22Rv1 (cell line): ENCODE data around the gene GLTP.
"Not testable (repeated sequence)": the region's sequence is repeated elsewhere in the genome, so short reads cannot be mapped to it uniquely, and the experiment has no call there.

Experiments used
- H3K27ac ChIP-seq: fragments of 450-650 bp; 2 replicates; pipeline ENCODE4 v1.5.1; 2017
- CTCF ChIP-seq: fragments of 450-650 bp; IDR thresholded peaks from 2 replicates; pipeline ENCODE4 v1.5.1; 2017; ENCODE audit warnings: mild to moderate bottlenecking
- ZFX ChIP-seq: fragments of 450-650 bp; IDR thresholded peaks from 2 replicates; pipeline ENCODE4 v1.6.1; 2017; ENCODE audit warnings: antibody characterized with exemption, borderline replicate concordance

Gene GLTP, protein sequence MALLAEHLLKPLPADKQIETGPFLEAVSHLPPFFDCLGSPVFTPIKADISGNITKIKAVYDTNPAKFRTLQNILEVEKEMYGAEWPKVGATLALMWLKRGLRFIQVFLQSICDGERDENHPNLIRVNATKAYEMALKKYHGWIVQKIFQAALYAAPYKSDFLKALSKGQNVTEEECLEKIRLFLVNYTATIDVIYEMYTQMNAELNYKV

DNA sequence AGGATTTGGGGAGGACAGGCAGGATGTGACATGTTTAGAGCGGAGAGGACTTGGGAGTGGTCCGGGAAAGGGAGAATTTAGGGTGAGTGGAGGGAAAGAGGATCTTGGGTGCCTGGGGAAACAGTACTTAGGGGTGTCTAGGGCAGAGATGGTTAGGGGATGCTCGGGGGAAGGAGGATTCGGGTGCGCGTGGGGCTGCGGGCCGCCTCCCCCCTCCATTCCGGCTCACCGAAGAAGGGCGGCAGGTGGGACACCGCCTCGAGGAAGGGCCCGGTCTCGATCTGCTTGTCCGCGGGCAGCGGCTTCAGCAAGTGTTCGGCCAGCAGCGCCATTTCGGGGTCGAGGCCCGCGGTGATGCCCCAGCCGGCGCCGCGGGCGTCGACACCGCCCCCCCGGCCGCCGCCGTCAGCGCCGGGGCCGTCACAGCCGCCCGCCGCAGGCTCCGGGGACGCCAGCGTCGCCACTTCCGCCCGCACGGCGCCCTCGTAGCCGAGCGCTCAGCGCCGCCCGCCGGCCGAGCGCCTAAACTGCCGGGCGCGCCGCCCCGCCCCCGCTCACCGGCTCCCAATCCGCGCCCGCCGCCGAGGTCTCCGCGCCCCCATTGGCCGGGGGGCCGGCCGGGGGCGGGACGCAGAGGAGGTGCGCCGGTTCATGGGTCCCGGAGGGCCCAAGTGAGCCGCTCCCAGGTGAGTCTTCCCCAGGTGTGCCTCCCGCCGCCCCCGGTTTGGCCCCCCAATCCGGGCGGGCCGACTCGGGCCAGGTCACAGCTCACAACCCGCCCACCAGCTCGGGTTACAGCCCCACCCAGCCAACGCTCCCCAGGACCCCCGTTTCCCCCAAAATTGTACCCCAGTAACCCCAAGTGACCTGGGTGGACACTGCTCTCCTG, at the start of gene GLTP:
TSS of gene GLTP (minus strand) at position 499 of the 889 bp plus-strand sequence. CDS start at position 332, 167 bp downstream.
- TF ChIP-seq CTCF (peak; percentile 98), ZFX (no peak)
- no peak within 1 kb of the TSS; the same call in 1 of the 2 replicates for H3K27ac ChIP-seq

DNA sequence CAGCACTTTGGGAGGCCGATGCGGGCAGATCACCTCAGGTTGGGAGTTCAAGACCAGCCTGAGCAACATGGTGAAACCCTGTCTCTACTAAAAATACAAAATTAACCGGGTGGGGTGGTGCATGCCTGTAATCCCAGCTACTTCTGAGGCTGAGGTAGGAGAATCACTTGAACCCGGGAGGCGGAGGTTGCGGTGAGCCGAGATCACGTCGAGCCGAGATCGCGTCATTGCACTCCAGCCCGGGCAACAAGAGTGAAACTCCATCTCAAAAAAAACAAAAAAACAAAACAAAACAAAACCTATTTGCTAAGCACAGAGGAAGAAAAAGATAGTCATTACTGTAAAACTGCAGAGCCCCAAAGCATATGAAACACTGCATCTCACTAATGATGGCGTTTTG, 49.0 kb upstream of the GLTP start:
- not testable (repeated sequence) for H3K27ac ChIP-seq

- H3K27ac ChIP-seq: no peak overlapping the region
- TF ChIP-seq ZFX: no peak
- no peak for TF ChIP-seq CTCF
Measured at GRCh38 chr12:109928058-109928656, 47.8 kb upstream of the GLTP start.

GRCh38 chr12:109927622-109928021, 47.3 kb upstream of the GLTP start:
- TF ChIP-seq ZFX (no peak), CTCF (peak; percentile 94)
- no peak overlapping the region for H3K27ac ChIP-seq

GRCh38 chr12:109926488-109927210, 46.3 kb upstream of the GLTP start:
- TF ChIP-seq CTCF (no peak), ZFX (no peak)
- H3K27ac ChIP-seq: no peak overlapping the region

GRCh38 chr12:109926016-109926415, 45.7 kb upstream of the GLTP start:
- H3K27ac ChIP-seq: no peak overlapping the region
- TF ChIP-seq ZFX: no peak
- no peak for TF ChIP-seq CTCF

GRCh38 chr12:109925185-109925840, 45.0 kb upstream of the GLTP start:
- TF ChIP-seq CTCF (no peak), ZFX (no peak)
- H3K27ac ChIP-seq: no peak overlapping the region
